GM19455 (cell line): ENCODE data around the gene PLA2R1.
"Not testable (repeated sequence)": the region's sequence is repeated elsewhere in the genome, so short reads cannot be mapped to it uniquely, and the experiment has no call there.

Source experiments
- ATAC-seq: cut with Tn5 transposase; IDR thresholded peaks from one replicate; pipeline ENCODE4 v1.9.1; 2021; ENCODE audit not compliant: unreplicated experiment

PLA2R1 gene

DNA sequence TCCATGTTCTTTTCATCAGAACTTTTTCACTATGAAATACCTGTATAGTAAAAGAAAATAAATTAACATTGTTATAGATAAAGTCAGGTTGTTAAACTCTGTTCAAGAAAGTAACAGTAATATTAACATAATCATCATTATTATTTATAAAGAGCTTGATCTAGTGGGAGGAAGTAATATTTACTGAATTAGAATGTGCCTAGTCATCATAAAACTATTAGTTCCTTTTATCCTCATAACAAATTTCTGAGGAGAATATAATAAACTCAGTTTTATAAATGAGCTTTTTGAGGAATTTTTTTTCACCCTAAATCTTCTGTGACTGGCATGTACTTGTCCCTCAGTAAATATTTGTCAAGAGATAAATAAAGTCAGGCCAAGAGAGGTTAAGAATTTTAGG is 78.4 kb downstream of the PLA2R1 start:
- no peak for ATAC-seq

DNA sequence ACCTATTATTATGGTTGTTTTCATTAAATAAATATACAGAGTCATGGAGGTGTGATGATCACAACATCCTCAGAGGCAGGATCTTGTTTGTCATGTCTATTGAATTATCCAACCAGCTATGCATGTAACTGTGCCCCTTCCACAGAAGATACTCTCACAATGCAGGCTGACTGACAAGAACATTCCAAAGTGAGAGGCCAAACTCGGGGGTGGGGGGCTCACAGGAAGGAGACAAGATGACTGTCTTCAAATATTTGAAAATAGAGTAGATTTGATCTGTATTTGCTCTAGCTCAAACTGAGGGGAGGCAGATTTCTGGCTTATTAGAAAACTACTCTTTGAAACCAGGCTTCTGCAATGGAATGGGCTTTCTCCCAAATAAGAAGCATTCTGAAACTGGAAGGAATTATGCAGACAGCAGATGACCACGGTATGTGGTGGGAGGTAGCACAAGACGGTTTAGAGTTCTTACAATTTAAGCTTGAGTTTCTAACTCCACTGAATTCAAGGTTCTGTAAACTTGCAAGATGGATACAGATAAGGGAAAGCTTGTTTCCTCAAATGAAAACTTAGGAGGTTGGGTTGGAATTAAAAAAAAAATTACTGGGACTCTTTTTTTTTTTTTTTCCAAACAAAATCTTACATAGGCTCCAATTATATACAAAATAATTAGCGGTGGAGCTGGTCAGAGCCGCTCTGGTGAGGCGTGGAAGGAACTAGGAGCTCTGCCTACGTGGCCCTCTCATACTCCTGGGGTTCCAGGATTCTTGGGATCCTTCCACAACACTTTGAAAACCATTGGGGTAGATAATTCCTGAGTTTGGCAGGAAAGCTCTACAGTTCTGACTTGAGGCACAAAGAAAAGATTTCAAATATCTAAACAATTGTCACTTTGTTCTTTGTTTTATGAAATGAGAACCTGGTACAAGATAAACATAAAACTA is 79.3 kb downstream of the PLA2R1 start:
- no peak for ATAC-seq

DNA sequence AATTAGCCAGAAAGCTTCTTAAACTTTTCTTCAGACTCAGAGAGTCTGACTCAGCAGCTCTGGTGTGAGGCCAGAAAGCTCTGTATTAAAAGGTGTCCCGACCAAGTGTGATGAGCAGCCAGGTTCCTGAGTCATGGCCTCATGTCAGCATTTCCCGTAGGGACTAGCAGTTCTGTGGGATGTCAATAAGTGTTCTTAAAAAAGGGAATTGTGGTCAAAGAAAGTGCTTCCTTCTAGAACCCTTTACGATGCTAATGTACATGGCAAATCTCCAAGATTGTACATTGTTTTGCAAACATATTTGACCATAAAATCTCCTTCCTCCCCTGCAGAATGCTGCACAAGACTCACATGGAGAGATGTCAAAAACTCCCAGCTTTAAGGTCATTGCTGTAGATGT is 80.1 kb downstream of the PLA2R1 start:
- no peak for ATAC-seq

DNA sequence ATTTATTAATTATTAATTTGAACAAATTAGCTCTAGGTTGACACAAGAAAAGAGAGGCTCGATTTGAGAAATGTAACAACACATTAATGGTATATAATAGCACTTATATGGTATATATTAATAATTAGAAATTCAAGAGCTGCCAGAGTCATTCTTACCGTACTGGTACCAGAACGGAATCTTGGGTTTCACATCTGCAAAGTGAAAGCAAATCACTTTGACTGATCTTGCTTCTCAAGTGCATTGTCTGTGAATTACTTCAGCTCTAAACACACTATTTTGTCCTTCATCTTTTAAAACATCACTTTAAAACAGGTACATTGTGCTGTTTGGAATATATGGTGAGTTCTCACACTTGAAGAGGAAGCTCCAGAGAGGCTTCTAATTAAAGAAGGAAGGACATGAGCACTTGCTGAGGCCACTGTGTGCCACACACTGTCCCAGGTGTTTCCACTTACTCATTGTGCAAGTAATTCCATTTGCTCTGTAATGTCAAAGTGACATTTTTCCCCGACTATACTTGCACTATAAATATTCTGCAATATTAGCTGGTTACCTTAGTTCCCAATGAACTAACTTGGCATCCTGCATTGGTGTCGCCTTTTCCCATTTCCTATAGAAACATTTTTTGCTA is 85.8 kb downstream of the PLA2R1 start:
- ATAC-seq: no peak

DNA sequence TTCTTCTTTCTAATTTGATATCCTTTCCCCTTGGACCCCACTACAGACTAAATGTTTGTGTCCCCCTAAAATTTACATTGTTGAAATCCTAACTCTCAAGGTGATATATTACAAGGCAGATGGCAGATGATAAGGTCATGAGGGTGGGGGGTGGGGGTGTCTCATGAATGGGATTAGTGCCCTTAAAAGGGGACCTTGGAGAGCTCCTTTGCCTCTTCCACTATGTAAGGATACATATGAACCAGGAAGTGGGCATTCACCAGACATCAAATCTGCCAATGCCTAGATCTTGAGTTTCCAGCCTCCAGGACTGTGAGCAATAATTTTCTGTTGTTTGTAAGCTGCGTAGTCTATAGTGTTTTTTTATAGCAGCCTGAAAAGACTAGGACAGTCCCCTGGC is 89.1 kb downstream of the PLA2R1 start:
- ATAC-seq: no peak

DNA sequence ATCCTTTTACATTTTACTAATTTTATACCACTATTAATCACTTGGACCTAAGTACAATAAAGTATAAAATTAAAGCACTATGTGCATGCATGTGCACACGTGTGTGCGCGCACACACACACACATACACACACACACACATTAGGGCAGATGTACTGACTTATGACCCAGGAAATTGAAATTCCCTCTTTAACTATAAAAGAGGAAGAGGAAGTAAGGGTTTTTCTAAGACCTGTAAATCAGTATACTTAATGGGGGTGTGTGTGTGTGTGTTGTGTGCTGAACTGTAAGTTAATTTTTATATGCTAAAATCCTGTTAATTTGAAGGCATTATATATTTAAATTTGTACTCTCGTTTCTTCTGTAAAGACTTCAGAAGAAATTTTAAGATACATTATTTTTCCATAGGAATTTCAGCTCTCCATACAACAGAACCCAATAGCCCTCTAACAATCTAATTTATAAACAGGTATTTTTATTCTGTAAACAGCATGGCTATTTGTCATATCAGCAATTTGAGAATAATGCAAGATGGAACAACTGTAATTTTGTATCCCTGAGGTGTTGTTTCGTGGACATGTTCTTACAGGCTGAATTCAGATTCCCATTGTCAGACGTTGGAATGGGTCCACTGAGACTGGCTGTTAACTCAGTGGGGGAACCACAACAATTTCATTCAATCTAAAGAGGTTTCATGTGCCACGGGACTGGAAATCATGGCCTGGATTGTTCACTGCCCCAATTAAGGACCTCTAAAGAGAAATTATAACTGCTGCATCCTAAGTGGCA is 90.9 kb downstream of the PLA2R1 start:
- no peak for ATAC-seq

DNA sequence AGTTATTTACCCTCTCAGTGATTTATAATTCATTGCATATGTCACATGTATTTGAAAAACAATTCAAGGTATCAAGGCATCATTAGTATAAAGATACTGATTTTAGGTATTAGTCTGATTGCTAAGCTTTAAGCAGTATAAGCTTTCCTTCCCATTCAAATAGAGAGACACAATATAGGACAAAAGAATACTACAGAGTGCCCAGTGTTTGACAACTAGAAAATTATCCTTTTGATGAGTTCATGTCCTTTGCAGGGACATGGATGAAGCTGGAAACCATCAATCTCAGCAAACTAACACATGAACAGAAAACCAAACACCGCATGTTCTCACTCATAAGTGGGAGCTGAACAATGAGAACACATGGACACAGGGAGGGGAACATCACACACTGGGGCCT is 91.9 kb downstream of the PLA2R1 start:
- not testable (repeated sequence) for ATAC-seq

DNA sequence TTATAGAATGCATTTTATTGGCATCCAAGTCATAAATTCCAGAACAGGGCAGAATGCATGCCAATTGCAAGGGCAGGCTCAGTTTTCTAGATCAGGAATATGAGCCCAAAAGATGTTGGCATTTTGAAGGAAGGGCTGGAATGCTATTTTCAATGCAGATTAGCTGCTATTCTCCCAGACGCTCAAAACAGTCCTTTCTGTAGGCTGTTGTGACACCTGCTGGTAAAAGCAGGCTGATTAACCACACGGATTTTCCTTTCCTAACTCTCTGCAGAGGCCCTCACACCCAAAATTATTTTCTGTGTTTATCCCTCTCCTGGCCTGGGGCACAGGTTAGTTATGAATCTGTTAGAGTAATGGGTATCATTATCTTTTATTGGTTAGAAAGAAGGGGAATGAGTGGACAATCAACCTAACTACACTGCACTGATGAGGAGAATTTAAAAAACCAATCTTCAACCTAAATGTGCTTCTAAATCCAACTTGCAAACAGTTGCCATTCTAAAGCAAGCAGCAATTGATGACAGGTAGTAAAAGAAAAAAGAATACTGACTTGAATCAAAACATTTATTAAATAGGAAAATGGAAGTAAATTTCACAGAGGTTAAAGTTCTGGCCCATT is 94.0 kb downstream of the PLA2R1 start:
- no peak for ATAC-seq

DNA sequence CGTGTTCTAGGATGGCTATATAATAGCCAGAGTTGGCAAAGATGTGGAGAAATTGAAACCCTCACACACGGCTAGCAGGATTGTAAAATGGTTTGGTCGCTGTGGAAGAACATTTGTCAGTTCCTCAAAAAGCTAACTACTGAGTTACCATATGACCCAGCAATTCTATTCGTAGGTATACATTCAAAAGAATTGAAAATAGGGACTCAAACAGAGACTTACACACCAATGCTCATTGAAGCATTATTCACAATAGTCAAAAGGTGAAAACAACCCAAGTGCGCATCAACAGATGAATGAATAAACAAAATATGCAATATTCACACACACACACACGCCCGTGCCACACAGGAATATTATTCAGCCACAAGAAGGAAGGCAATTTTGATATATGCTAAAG is 98.7 kb downstream of the PLA2R1 start:
- ATAC-seq: peak; percentile 90

DNA sequence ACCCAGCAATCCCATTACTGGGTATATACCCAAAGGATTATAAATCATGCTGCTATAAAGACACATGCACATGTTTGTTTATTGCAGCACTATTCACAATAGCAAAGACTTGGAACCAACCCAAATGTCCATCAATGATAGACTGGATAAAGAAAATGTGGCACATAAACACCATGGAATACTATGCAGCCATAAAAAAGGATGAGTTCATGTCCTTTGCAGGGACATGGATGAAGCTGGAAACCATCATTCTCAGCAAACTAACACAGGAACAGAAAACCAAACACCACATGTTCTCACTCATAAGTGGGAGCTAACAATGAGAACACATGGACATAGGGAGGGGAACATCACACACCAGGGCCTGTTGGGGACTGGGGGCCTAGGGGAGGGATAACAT is 99.9 kb downstream of the PLA2R1 start:
- ATAC-seq: not testable (repeated sequence)

DNA sequence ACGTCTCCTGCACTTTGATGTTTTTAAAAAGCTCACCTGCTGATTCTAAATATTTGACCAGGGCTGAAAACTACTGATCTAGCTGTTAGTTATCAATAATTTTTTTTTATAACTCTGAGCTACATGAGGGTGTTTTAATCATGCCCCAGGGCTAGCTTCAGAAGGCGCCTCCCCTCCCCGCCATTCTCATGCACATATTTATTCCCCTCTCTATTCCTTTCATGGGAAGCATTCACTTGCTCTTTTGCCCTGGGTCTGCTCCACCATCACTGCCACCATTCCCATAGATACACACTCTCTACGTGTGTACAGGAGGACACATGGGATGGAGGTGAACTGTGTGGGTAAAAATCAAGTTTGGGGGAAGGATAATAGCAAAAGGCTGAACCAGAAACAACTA is 101.0 kb downstream of the PLA2R1 start:
- no peak for ATAC-seq

DNA sequence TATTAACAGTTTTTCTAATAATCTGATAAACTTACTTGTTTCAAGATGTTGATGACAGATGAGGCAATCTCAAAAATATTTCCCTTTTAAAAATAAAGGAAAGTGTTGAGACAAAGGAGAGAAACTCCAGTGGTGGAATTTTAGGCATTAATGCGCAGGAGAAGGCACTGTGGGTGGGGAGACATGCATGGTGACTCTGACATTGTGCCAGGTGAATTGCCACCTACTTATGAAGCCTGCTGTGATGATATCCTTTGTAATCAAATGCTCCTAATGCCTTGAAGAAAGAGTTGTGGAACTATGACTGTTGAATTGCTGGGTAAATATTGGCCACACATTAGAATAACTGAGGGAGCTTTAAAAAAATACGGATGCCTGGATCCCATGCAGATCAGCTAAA is 101.4 kb downstream of the PLA2R1 start:
- ATAC-seq: no peak

DNA sequence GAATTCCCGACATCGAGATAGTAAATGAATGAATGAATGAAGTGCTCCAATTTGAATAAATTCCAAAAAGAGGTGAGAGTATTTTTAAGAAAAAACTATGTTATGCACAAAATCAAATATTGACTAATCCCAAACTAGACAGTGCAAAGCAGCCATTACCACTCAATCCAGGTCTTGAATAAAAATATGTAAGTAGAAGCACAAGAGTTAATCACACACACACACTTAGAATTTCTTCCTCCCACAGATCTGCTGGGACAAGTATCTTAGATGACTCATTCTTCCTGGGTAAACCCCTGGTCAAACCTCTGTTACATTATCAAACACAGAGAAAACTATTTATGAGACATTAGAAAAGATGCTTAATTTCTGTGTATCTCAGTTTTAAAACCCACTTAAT is 102.0 kb downstream of the PLA2R1 start:
- ATAC-seq: no peak

DNA sequence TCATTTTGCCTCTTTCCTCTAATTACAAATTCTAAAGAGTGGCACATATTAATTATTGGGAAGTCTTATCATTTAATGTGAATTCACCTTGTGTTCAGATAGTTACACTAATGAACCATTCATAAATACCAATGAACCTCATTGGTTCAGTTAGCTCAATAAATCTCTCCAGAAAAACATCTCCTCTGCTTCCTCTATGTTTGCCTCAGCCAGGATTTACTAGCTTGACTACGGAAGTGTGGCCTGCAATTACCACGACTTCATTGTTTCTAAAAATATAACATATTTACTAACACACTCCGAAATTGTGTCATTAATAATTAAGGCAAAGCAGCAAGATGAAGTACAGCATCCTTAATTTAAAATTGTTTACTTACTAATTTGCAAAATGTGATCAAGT is 103.3 kb downstream of the PLA2R1 start:
- ATAC-seq: no peak

DNA sequence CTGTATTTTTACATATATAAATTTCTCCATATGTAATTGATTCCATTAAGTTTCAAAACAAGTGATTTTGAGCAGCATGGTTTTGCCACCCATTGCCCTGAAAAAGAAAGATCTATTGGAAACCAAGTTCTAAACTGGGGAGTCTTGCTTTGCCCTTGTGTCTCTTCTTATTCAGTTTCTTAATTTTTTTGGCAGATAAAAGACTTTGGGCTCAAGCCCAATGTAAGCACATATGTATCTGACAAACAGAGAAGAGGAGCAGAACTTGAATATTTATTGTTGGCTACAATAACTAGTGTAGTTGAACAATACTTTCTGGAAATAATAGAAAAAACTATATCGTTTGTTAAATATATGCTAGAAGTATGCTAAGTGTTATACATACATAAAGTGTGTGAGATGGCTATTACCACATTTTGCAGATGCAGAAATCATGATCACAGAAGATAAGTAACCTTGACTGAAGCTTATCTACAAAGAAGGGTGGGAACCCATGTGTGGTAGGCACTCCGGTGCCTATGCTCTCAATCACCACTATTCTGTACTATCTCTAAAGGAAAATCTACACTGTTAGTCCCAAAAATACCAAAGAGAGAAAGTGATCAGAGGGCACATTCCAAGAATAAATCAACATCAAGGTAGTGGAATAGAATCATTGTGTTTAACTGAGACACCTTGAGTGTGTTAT is 109.1 kb downstream of the PLA2R1 start:
- ATAC-seq: no peak

DNA sequence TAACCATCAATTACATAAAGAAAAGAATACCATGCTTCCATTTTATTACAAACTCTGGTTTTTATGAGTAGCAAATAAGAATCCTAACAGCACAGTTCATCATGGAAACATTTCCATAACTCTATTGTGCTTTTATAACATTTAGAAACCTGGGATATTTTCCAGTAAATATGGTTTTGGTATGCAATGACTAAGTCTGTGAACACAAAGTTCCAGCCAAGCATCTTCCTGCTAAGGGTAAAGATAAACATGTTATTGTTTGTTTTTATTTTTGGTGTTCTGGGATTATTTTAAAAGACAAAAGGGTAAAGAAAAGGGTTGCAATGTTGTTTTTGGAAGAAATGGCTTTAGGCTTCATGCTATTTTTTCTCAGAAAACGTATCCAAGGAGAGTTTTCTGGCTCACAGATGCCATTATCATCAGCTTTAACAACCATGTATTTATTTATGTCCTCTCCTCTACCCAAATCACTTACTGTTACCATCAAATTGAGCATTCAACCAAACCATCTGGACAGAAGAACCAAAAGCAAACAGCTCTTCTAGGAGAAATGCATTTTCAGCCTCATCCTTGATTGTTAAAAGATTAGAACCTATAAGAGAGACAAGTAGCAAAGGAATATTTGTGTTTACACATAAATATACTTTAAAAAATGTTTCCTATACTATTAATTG is 116.0 kb downstream of the PLA2R1 start:
- ATAC-seq: no peak

DNA sequence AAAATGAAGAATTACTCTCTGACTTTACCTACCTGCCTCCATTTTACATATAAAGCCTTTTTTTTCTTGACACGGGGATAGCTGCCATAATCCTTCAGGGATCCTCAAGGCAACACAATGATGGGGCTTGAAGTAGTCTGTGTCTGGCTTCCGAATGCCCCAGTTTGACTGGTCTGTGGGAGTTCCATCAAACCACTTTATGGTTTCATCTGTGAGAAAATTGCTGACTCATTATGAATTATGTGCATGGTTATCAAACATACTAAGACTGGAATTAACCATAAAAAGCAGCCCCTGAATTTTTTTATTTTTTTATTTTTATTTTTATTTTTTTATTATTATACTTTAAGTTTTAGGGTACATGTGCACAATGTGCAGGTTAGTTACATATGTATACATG is 117.5 kb downstream of the PLA2R1 start:
- ATAC-seq: no peak

DNA sequence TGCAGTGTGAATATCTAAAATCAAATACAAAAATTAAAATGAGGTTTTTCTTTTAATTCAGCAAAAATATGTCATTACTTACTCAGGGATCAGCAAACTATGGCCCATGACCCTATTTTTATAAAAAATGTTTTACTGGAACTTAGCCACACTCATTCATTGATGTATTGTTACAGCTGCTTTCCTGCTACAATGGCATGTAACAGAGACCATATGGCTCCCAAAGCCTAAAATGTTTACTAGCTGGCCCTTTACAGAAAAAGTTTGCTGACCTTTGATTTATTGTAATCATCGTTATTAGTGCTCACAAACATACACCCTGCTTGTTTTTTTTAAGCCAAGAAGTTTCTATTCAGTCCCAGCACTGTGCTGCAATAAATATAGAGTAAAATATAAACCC is 120.3 kb downstream of the PLA2R1 start:
- ATAC-seq: no peak

DNA sequence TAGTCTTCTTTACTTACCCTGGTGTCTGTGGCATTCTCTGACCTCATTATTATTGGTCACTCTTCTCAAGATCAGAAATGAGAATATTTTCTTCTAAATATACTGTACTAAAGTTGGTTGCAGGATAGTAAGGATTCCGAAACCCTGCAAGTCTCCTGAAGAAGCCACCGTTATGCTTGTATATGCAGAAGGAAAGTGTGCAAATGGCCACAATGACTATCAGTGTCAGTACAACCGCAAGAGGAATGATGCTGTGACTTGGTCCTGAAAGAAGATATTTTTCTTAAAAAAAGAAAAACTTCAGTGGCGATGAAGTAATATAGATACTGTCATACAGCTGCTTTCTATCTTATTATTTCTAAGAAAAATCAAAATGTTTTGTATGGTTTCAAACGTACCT is 120.7 kb downstream of the PLA2R1 start:
- ATAC-seq: no peak

DNA sequence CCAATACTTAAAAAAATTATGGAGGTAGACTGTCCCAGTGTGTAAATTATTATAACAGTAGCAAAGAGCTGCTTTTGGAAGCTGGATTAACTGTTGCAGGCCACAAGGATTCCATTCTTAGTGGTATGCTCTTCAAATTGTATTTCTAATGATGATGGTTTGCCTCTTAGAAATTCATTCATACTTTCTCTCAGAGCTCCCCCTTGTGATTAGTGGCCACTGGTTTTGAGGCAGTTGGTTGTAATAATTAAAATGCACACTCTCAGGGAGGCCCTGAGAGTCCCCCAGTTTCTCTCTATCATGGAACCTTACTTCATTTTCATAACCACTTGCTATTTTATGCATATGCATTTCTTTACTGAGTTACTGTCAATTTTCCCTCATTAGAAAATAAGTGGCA is 122.5 kb downstream of the PLA2R1 start:
- peak; percentile 71 for ATAC-seq
